ENCODE measurements around the gene CPNE7.

The CPNE7 gene

DNA sequence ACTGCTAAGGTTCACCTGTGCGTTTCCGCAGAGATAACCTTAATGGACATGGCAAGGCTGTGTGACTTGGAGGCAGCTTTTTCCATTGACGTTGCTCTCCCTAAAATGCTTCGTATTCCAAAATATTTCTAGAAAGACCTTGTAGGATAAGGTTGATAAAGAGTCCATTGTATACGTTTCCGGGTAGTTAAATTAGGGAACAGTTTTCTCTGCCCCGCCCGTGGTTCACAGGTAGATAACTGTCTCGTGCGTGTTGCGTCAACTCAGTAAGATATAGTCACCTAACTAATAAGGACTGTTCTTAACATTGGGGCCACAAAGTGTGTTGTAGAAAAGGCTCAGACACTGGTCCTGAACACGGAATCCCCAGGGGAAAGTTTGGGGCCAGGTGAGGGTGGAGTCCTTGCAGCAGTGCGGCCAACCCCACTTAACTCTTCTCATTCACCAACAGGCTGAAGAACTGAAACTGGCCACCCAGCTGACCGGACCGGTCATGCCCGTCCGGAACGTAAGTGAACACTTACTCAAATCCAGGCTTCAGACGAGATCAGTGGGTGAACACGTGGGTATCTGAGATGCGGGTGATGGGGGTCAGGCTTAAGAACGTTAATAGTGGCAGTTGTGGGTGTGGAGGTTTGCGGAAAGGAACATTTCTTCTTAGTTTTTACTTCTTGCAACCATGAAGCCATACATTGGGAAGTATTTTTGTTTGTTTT lies 13.5 kb upstream of the CPNE7 start:
- no peak for DNase-seq (ENCODE audit: extremely low read depth, insufficient read length)
- Histone ChIP-seq H3K4me3 (replicated peaks; ENCODE audit: low read depth, low read length) (peak overlapping the region; percentile 95), H3K27me3 (replicated peaks; ENCODE audit: control insufficient read depth, insufficient read depth, low read length) (no peaks in the 10 kb centered on the region), H3K36me3 (ENCODE audit: control insufficient read depth, insufficient read depth, low read length) (peaks cover 29% of the 10 kb centered on the region)
- TF ChIP-seq, protein P1, sequence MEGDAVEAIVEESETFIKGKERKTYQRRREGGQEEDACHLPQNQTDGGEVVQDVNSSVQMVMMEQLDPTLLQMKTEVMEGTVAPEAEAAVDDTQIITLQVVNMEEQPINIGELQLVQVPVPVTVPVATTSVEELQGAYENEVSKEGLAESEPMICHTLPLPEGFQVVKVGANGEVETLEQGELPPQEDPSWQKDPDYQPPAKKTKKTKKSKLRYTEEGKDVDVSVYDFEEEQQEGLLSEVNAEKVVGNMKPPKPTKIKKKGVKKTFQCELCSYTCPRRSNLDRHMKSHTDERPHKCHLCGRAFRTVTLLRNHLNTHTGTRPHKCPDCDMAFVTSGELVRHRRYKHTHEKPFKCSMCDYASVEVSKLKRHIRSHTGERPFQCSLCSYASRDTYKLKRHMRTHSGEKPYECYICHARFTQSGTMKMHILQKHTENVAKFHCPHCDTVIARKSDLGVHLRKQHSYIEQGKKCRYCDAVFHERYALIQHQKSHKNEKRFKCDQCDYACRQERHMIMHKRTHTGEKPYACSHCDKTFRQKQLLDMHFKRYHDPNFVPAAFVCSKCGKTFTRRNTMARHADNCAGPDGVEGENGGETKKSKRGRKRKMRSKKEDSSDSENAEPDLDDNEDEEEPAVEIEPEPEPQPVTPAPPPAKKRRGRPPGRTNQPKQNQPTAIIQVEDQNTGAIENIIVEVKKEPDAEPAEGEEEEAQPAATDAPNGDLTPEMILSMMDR (IDR thresholded peaks at IDR 0.05; ENCODE audit: insufficient read depth, low read length, poor library complexity, severe bottlenecking) = no peak

DNA sequence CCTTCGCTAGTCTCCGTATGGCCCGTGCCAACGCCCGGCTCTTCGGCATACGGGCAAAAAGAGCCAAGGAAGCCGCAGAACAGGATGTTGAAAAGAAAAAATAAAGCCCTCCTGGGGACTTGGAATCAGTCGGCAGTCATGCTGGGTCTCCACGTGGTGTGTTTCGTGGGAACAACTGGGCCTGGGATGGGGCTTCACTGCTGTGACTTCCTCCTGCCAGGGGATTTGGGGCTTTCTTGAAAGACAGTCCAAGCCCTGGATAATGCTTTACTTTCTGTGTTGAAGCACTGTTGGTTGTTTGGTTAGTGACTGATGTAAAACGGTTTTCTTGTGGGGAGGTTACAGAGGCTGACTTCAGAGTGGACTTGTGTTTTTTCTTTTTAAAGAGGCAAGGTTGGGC lies 12.6 kb upstream of the CPNE7 start:
- peak overlapping the region; percentile 95 for H3K4me3 ChIP-seq (replicated peaks; ENCODE audit: low read depth, low read length)
- H3K27me3 ChIP-seq (replicated peaks; ENCODE audit: control insufficient read depth, insufficient read depth, low read length) = no peaks in the 10 kb centered on the region
- TF ChIP-seq, protein P1 (IDR thresholded peaks at IDR 0.05; ENCODE audit: insufficient read depth, low read length, poor library complexity, severe bottlenecking) = no peak
- H3K36me3 ChIP-seq (ENCODE audit: control insufficient read depth, insufficient read depth, low read length) = peaks cover 29% of the 10 kb centered on the region
- no peak for DNase-seq (ENCODE audit: extremely low read depth, insufficient read length)

DNA sequence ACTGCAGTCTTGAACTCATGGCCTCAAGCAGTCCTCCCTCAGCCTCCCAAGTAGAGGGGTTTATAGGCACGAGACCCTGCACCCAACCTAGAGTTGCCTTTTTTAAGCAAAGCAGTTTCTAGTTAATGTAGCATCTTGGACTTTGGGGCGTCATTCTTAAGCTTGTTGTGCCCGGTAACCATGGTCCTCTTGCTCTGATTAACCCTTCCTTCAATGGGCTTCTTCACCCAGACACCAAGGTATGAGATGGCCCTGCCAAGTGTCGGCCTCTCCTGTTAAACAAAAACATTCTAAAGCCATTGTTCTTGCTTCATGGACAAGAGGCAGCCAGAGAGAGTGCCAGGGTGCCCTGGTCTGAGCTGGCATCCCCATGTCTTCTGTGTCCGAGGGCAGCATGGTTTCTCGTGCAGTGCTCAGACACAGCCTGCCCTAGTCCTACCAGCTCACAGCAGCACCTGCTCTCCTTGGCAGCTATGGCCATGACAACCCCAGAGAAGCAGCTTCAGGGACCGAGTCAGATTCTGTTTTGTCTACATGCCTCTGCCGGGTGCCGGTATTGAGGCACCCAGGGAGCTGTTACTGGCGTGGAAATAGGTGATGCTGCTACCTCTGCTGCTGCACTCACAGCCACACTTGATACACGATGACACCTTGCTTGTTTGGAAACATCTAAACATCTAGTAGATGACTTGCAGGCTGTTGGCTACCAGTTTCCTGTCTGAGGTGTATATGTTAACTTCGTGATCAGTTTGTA lies 11.7 kb upstream of the CPNE7 start:
- Histone ChIP-seq H3K4me3 (replicated peaks; ENCODE audit: low read depth, low read length) (0 out of 2 replicates have a peak overlapping the region, but pooled peaks have one; percentile 13), H3K36me3 (ENCODE audit: control insufficient read depth, insufficient read depth, low read length) (peaks cover 29% of the 10 kb centered on the region), H3K27me3 (replicated peaks; ENCODE audit: control insufficient read depth, insufficient read depth, low read length) (no peaks in the 10 kb centered on the region)
- TF ChIP-seq, protein P1 (IDR thresholded peaks at IDR 0.05; ENCODE audit: insufficient read depth, low read length, poor library complexity, severe bottlenecking) = no peak
- no peak for DNase-seq (ENCODE audit: extremely low read depth, insufficient read length)

DNA sequence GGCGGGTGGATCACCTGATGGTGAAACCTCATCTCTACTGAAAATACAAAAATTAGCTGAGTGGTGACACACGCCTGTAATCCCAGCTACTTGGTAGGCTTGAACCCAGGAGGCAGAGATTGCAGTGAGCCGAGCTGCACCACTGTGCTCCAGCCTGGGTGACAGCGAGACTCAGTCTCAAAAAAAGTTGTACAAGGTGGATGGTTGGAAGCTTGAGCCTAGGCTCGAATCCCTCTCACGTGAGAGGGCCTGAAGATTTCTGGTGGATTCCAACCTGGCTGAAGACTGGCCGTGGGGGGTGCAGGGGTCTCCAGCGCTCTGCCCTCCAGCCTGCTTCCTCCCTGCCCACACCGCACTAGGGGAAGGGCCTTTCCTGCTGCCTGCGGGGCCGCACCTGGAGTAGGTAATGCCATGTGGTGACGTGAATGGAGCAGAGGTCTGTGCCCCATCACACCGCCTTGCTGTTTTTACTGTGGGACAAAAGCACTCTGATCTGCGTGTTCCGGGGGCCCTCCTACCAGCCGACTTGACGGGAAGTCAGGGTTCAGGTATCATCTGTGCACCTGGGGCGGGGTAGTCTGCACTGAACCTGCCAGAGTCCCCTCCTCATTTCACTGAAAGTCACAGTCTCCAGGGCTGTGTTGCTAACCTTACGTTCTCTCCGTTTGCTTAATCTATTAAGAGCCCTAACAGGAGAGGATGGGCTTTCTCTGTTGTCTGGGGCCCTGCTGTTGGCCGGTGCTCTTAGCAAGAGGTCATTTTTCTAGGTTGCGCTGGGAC lies 10.9 kb upstream of the CPNE7 start:
- Histone ChIP-seq H3K27me3 (replicated peaks; ENCODE audit: control insufficient read depth, insufficient read depth, low read length) (no peaks in the 10 kb centered on the region), H3K36me3 (ENCODE audit: control insufficient read depth, insufficient read depth, low read length) (peaks cover 29% of the 10 kb centered on the region), H3K4me3 (replicated peaks; ENCODE audit: low read depth, low read length) (no peak overlapping the region)
- DNase-seq (ENCODE audit: extremely low read depth, insufficient read length) = no peak
- TF ChIP-seq, protein P1 (IDR thresholded peaks at IDR 0.05; ENCODE audit: insufficient read depth, low read length, poor library complexity, severe bottlenecking) = no peak

DNA sequence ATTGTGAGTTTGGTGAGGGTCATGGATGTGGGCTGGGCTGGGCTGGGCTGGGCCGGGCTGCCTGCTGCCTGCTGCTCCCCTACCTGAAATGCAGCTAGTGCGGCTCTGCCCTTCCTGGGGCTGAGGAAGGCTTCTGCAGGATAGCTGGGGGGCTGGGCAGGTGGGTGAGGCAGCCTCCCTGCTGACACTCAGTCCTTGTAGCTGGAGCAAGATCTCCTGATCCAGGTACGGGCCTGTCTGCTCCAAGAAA lies 10.4 kb upstream of the CPNE7 start:
- TF ChIP-seq, protein P1 (IDR thresholded peaks at IDR 0.05; ENCODE audit: insufficient read depth, low read length, poor library complexity, severe bottlenecking) = no peak
- H3K36me3 ChIP-seq (ENCODE audit: control insufficient read depth, insufficient read depth, low read length) = peaks cover 29% of the 10 kb centered on the region
- DNase-seq (ENCODE audit: extremely low read depth, insufficient read length) = no peak
- H3K4me3 ChIP-seq (replicated peaks; ENCODE audit: low read depth, low read length) = no peak overlapping the region
- H3K27me3 ChIP-seq (replicated peaks; ENCODE audit: control insufficient read depth, insufficient read depth, low read length) = no peaks in the 10 kb centered on the region
